NCI-H1417 (cell line): ENCODE results near the gene LENG1.
A peak's percentile ranks its signal among the peaks of the same experiment; 100 is the strongest.
"Not testable (repeated sequence)": the region's sequence is repeated elsewhere in the genome, so short reads cannot be mapped to it uniquely, and the experiment has no call there.

ENCODE experiments used
- DNase-seq, 3 experiments: peaks; one replicate each; lab custom pipeline; 2025; lab: John Stamatoyannopoulos, UW

The LENG1 gene

GRCh38 chr19:54189735-54190502 is 30.4 kb upstream of the LENG1 start:
- DNase-seq = peak; percentile 99 to 100 (median 100)

- DNase-seq = no peak
These were observed 29.7 kb upstream of the LENG1 start, which contains the start of gene MBOAT7 for GRCh38 chr19:54189145-54189734. Gene MBOAT7, minus strand, starts transcription at chr19:54189580. Its CDS starts 1,072 bp downstream, at chr19:54188508.

- DNase-seq = peak in 1 of 3 experiments; percentile 31
These were observed 28.8 kb upstream of the LENG1 start for GRCh38 chr19:54188215-54188871.

GRCh38 chr19:54186934-54187381 is 27.4 kb upstream of the LENG1 start:
- DNase-seq = no peak

GRCh38 chr19:54186351-54186750 is 26.8 kb upstream of the LENG1 start:
- no peak for DNase-seq

GRCh38 chr19:54183431-54183830 is 23.9 kb upstream of the LENG1 start:
- DNase-seq = no peak

GRCh38 chr19:54181894-54182293 is 22.4 kb upstream of the LENG1 start:
- DNase-seq = not testable (repeated sequence)

- no peak for DNase-seq
These were observed 21.2 kb upstream of the LENG1 start for GRCh38 chr19:54180691-54181091.

- DNase-seq = peak; percentile 74 to 94 (median 90)
These were observed 20.5 kb upstream of the LENG1 start for GRCh38 chr19:54179921-54180461.

GRCh38 chr19:54179262-54179852 is 19.8 kb upstream of the LENG1 start:
- peak in 1 of 3 experiments; percentile 35 for DNase-seq

GRCh38 chr19:54178581-54179261 is 19.2 kb upstream of the LENG1 start:
- DNase-seq = peak; percentile 14 to 74 (median 21)

GRCh38 chr19:54173951-54174834 is 14.7 kb upstream of the LENG1 start:
- no peak for DNase-seq

GRCh38 chr19:54173359-54173699 is 13.8 kb upstream of the LENG1 start:
- DNase-seq = no peak

- peak; percentile 45 to 79 (median 78) for DNase-seq
These were observed 13.2 kb upstream of the LENG1 start, which contains the start of gene TMC4 for GRCh38 chr19:54172471-54173358. Gene TMC4, minus strand, starts transcription at chr19:54173160. Its CDS starts 43 bp downstream, at chr19:54173117.

GRCh38 chr19:54171736-54172431 is 12.4 kb upstream of the LENG1 start:
- not testable (repeated sequence) for DNase-seq

- no peak for DNase-seq
These were observed 9.7 kb upstream of the LENG1 start for GRCh38 chr19:54169149-54169740.

GRCh38 chr19:54168174-54168917 is 8.8 kb upstream of the LENG1 start:
- peak; percentile 64 to 89 (median 81) for DNase-seq

- DNase-seq = no peak
These were observed 5.7 kb upstream of the LENG1 start for GRCh38 chr19:54165222-54165621.
